PC-3 (cell line): ENCODE results near the gene USP53. TPM values are rescaled to one million over a fixed set of nuclear protein-coding genes. Genes with fewer than 3 reads are reported as not detected.
A peak's percentile ranks its signal among the peaks of the same experiment; 100 is the strongest.

Experiments used
- ATAC-seq: fragments of 200-7000 bp; cut with Tn5 transposase; 2 replicates; pipeline ENCODE4 v1.9.1; 2020; ENCODE audit warnings: mild to moderate bottlenecking, moderate library complexity
- BruUV-seq: library from RNA; stranded (reverse); fragments of 400-500 nt; replicated peaks from 2 replicates; lab custom pipeline; 2021; lab: Mats Ljungman, UMichigan
- CTCF ChIA-PET: fragments of 300-600 bp; sonication (Branson Sonifier 250); formaldehyde crosslinking; loops from one replicate; lab custom pipeline; 2022; ENCODE audit warnings: antibody characterized with exemption; lab: Charles Lee
- POLR2A ChIA-PET: fragments of 300-600 bp; sonication (Branson Sonifier 250); formaldehyde crosslinking; loops from one replicate; lab custom pipeline; 2022; ENCODE audit warnings: antibody characterized with exemption; ENCODE audit not compliant: unreplicated experiment; lab: Charles Lee
- DNase-seq: peaks from one replicate; pipeline ENCODE4 v3.0.0-alpha.2; 2015
- H2AFZ ChIP-seq: fragments of 300-600 bp; sonication (generic); 2 replicates; pipeline ENCODE4 v1.6.0; 2016; ENCODE audit warnings: antibody characterized with exemption, low read length
- H3F3A ChIP-seq: fragments of 300-600 bp; sonication (generic); one replicate; pipeline ENCODE4 v1.6.0; 2017; ENCODE audit warnings: antibody characterized with exemption, low read length, control low read depth, mild to moderate bottlenecking; ENCODE audit not compliant: unreplicated experiment
- H3K27ac ChIP-seq: fragments of 300-600 bp; sonication (generic); 2 replicates; pipeline ENCODE4 v1.5.1; 2016; ENCODE audit warnings: mild to moderate bottlenecking, low read length
- H3K27me3 ChIP-seq: fragments of 300-600 bp; sonication (generic); 2 replicates; pipeline ENCODE4 v1.6.1; 2016; ENCODE audit warnings: low read length, mixed read lengths
- H3K36me3 ChIP-seq: fragments of 300-600 bp; sonication (generic); 2 replicates; pipeline ENCODE4 v1.6.1; 2016; ENCODE audit warnings: low read depth, mixed run types, low read length, mixed read lengths
- H3K4me1 ChIP-seq: fragments of 300-600 bp; sonication (generic); 2 replicates; pipeline ENCODE4 v1.5.1; 2016; ENCODE audit warnings: low read length; ENCODE audit not compliant: insufficient read depth
- H3K4me2 ChIP-seq: fragments of 300-600 bp; sonication (generic); 2 replicates; pipeline ENCODE4 v1.6.0; 2016; ENCODE audit warnings: low read length
- H3K4me3 ChIP-seq: fragments of 300-600 bp; sonication (generic); 2 replicates; pipeline ENCODE4 v1.5.1; 2016; ENCODE audit warnings: mild to moderate bottlenecking, low read length, mixed read lengths
- H3K79me2 ChIP-seq: fragments of 300-600 bp; sonication (generic); 2 replicates; pipeline ENCODE4 v1.6.1; 2017; ENCODE audit warnings: low read length, mixed read lengths
- H3K9ac ChIP-seq: fragments of 300-600 bp; sonication (generic); 2 replicates; pipeline ENCODE4 v1.6.0; 2016; ENCODE audit warnings: mild to moderate bottlenecking, low read length
- H3K9me2 ChIP-seq: fragments of 300-600 bp; sonication (generic); replicated peaks from 2 replicates; pipeline ENCODE4 v1.6.1; 2016; ENCODE audit warnings: mixed run types, low read length, mixed read lengths
- H3K9me3 ChIP-seq: fragments of 300-600 bp; sonication (generic); 2 replicates; pipeline ENCODE4 v1.6.1; 2016; ENCODE audit warnings: low read length, mixed read lengths
- H4K20me1 ChIP-seq: fragments of 300-600 bp; sonication (generic); 2 replicates; pipeline ENCODE4 v1.6.1; 2016; ENCODE audit warnings: low read length, mixed read lengths
- EZH2 ChIP-seq: fragments of 300-600 bp; sonication (generic); IDR thresholded peaks from one replicate; pipeline ENCODE4 v1.6.1; 2017; ENCODE audit warnings: antibody characterized with exemption, mild to moderate bottlenecking, low read length; ENCODE audit not compliant: unreplicated experiment
- EZH2phosphoT487 ChIP-seq: fragments of 300-600 bp; sonication (generic); IDR thresholded peaks from 2 replicates; pipeline ENCODE4 v1.6.1; 2018; ENCODE audit warnings: mild to moderate bottlenecking, antibody characterized with exemption, low read length, borderline replicate concordance
- intact Hi-C: fragments of 100-400 bp; cut with micrococcal nuclease; formaldehyde crosslinking; loops from 2 replicates; pipeline ENCODE4 v1.9.0; 2023
- total RNA-seq: library from RNA; depleted of rRNA; stranded (reverse); fragments of >200 nt; gene quantifications from 2 replicates; pipeline ENCODE4 v1.2.3, GENCODE V29; 2014
- TF ChIP-seq, protein P1 (sequence below): fragments of 300-600 bp; sonication (generic); conservative IDR thresholded peaks from 2 replicates; pipeline ENCODE4 v1.5.1; 2017; ENCODE audit warnings: antibody characterized with exemption, low read depth, mild to moderate bottlenecking, low read length

USP53 gene
- total RNA-seq, 1 experiment from 2014 or later: 8.7 TPM

DNA sequence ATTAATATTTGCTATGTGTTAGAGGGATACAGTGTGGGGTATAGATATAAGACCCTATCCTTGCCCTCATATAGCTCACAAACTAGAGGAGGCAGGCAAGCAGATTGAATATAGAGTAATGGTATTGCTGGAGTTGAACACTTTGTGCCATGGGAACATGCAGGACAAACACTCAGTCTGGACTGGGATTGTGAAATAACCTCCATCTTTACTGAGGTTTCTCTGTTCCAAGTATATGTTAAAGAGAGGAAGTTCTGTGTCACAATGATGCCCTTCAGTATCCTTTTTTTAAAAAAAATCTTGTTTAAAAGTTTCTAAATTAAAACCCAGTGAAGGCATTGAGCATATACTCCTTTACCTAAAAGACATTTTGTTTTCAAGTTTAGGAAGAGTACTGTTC is 100.7 kb downstream of the USP53 start:
- no peaks in the 10 kb centered on the region for H3K4me1 ChIP-seq
- H3K27me3 ChIP-seq: no peaks in the 10 kb centered on the region
- no TSS peak for BruUV-seq
- intact Hi-C loops: no loop called here
- ATAC-seq: no peak
- ChIA-PET POLR2A (no interaction called here), CTCF (no interaction called here)
- no peaks in the 10 kb centered on the region for H3K79me2 ChIP-seq
- TF ChIP-seq EZH2phosphoT487: no peak
- TF ChIP-seq EZH2: no peak
- TF ChIP-seq, protein P1, sequence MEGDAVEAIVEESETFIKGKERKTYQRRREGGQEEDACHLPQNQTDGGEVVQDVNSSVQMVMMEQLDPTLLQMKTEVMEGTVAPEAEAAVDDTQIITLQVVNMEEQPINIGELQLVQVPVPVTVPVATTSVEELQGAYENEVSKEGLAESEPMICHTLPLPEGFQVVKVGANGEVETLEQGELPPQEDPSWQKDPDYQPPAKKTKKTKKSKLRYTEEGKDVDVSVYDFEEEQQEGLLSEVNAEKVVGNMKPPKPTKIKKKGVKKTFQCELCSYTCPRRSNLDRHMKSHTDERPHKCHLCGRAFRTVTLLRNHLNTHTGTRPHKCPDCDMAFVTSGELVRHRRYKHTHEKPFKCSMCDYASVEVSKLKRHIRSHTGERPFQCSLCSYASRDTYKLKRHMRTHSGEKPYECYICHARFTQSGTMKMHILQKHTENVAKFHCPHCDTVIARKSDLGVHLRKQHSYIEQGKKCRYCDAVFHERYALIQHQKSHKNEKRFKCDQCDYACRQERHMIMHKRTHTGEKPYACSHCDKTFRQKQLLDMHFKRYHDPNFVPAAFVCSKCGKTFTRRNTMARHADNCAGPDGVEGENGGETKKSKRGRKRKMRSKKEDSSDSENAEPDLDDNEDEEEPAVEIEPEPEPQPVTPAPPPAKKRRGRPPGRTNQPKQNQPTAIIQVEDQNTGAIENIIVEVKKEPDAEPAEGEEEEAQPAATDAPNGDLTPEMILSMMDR: no peak
- H3K4me3 ChIP-seq: no peak overlapping the region
- no peaks in the 10 kb centered on the region for H3K9me2 ChIP-seq
- H3K36me3 ChIP-seq: no peaks in the 10 kb centered on the region
- H4K20me1 ChIP-seq: no peaks in the 10 kb centered on the region
- no peaks in the 10 kb centered on the region for H3K9me3 ChIP-seq
- no peaks in the 10 kb centered on the region for H3F3A ChIP-seq
- H3K4me2 ChIP-seq: no peak overlapping the region
- H2AFZ ChIP-seq: no peak overlapping the region
- no peak overlapping the region for H3K27ac ChIP-seq
- H3K9ac ChIP-seq: no peak overlapping the region
- DNase-seq: no peak

DNA sequence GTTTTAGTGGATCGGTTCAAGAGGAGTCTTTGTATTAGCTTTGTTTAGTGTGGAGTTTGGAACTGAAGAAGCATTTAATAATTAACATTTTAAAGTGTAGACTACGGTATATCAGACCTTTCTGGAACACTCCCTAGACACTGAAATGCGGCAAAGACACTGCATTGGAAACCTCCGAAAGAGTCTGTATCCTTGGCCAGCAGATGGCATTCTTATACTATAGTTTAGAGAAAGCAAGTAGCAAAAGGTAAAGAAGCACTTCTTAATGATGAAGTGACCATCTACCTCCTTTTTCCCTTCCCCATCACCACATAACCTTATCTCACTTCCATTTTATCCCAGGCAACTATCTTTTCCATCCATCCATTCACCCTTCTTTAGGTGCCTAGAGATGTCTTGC is 101.8 kb downstream of the USP53 start:
- H3K27me3 ChIP-seq: no peaks in the 10 kb centered on the region
- no peak overlapping the region for H3K4me3 ChIP-seq
- no peaks in the 10 kb centered on the region for H3F3A ChIP-seq
- H3K4me1 ChIP-seq: no peaks in the 10 kb centered on the region
- ATAC-seq (peak; percentile 88), DNase-seq (peak; percentile 59)
- no peak for TF ChIP-seq EZH2phosphoT487
- TF ChIP-seq, protein P1: peak; percentile 63
- no peaks in the 10 kb centered on the region for H4K20me1 ChIP-seq
- no peak overlapping the region for H2AFZ ChIP-seq
- intact Hi-C loops: loop anchor here (2.0 kb wide), 3 partner anchors 178 to 742 kb away; partner anchors contain the start of gene PDE5A
- no TSS peak for BruUV-seq
- H3K27ac ChIP-seq: no peak overlapping the region
- ChIA-PET POLR2A (no interaction called here), CTCF (no interaction called here)
- no peaks in the 10 kb centered on the region for H3K36me3 ChIP-seq
- no peaks in the 10 kb centered on the region for H3K79me2 ChIP-seq
- no peaks in the 10 kb centered on the region for H3K9me3 ChIP-seq
- no peaks in the 10 kb centered on the region for H3K9me2 ChIP-seq
- H3K9ac ChIP-seq: no peak overlapping the region
- H3K4me2 ChIP-seq: no peak overlapping the region

DNA sequence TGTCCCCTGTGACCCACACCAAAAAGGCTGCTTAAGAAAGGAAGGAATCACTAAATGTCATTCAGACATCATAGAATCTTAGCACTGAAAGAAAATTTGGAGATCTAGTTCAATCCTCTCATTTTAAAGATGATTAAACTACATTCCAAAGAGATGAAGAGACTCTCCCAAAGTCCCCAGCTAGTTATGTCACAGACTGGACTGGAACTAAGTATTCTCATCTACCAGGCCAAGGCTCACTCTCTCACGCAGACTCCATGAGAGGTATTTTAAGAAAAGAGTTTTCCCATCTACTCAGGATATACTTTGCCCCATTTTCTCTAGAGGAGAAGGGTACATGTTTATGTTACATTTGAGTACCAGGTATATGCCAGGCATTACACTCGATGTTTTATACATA is 102.5 kb downstream of the USP53 start:
- Histone ChIP-seq H3K36me3 (no peaks in the 10 kb centered on the region), H3K9me3 (no peaks in the 10 kb centered on the region), H2AFZ (no peak overlapping the region), H3K27ac (no peak overlapping the region), H3K4me1 (no peaks in the 10 kb centered on the region), H3K4me3 (no peak overlapping the region), H3K27me3 (no peaks in the 10 kb centered on the region), H3K9me2 (no peaks in the 10 kb centered on the region), H3F3A (no peaks in the 10 kb centered on the region), H3K9ac (no peak overlapping the region), H3K79me2 (no peaks in the 10 kb centered on the region), H3K4me2 (no peak overlapping the region), H4K20me1 (no peaks in the 10 kb centered on the region)
- CTCF ChIA-PET: no interaction called here
- DNase-seq: no peak
- ATAC-seq: no peak
- POLR2A ChIA-PET: no interaction called here
- intact Hi-C loops: loop anchor here (2.0 kb wide), 3 partner anchors 178 to 742 kb away; partner anchors contain the start of gene PDE5A
- TF ChIP-seq EZH2 (no peak), EZH2phosphoT487 (no peak)
- TF ChIP-seq, protein P1: no peak
- BruUV-seq: no TSS peak
